GM19455 (cell line): ENCODE data around the gene MYO1D.

ENCODE experiments used
- ATAC-seq: cut with Tn5 transposase; IDR thresholded peaks from one replicate; pipeline ENCODE4 v1.9.1; 2021; ENCODE audit not compliant: unreplicated experiment

The MYO1D gene

DNA sequence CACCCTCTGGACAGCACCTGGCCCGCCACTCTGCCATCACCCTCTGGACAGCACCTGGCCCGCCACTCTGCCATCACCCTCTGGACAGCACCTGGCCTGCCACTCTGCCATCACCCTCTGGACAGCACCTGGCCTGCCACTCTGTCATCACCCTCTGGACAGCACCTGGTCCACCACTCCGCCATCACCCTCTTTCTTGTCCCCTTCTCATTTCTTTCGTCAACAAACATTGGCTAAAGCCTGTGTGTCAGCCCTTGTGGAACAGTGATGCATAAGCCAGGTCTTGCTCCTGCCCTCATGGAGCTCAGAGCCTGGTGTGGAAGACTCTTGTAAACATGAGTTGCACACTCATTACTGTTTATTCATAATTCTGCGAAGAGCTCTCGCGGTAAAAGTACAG is 358.9 kb downstream of the MYO1D start:
- ATAC-seq: no peak

DNA sequence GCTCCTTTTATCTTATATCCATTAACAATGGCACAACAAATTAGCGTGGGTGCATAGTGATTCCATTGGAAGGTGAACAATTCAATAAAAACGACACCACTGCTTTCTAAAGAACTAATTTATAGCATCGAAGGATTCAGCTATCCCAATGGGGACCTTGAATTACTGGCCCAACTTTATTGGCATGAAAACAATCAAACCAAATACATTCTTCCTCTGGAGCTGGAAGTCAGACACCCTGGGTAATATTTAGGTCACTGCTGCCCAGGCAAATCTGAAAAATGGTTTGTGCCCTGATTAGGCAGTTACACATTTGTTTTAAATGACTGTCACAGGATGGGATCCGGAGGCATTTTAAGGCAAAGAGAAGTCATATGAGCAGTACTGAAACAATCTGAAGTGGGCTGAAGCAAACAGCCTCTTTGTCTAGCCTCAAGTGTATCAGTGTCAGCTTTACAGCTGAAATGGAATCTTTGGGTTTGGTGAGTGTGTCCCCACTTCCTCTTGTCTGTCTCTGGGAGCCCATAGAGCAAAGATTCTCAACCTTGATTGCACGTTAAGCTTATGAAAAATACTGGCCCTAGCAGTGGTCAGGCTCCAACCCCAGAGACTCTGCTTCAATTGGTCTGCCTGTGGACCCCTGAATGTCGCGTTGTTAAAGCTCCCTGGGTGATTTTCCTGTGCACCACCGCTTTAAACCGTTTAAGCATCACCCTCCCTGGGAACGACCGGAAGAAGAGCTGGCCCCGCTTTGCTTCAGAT is 359.8 kb downstream of the MYO1D start:
- ATAC-seq: no peak

DNA sequence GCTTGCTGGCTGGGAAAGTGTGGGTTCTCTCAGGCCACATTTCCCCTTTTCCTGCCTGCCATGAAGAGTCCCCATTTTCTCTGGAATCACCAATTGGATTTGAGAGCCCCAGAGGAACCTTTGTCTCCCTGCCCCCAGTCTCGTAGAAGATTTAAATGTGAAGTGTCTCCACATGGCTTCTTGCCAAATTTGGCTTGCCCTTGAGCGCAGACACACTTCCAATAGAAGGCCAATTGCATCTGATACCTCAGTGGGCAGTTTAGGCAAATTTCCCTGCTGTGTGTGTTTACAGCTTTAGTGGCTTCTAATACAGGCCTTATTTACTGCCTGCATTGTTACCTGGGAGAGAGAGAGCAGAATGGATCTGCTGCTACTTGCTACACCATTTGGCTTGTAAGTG is 360.5 kb downstream of the MYO1D start:
- no peak for ATAC-seq

DNA sequence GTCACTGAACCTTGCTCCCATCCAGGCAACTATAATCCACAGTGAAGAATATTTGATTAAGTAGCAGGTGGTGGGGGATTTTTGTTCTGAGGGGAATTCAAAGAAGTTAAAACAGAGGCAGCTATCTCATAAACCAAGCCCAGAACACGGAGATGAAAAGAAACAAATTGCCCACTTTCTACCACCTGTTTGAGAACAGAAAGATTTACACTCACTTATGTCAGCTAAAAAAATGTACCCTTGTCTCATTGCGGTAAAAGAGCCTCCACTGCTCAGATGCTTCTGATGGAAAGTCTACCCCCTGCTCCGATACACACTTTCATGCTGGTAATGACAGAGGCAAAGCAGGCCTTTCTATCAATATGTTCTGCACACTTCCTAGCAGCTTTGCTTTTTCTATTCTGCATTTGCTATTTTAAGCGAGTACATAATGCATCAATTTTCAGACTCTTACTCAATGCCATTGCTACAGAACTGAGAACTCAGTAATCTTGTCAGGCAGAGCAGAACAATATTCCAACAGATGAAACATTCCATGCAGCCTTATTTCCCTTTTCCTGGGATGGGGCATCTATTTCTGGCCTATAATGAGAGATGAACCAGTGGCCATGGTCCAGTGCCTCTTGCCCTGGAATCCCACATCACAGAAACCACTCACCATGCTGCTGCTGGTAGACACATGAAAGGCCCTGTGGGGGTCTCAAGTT is 361.1 kb downstream of the MYO1D start:
- no peak for ATAC-seq

DNA sequence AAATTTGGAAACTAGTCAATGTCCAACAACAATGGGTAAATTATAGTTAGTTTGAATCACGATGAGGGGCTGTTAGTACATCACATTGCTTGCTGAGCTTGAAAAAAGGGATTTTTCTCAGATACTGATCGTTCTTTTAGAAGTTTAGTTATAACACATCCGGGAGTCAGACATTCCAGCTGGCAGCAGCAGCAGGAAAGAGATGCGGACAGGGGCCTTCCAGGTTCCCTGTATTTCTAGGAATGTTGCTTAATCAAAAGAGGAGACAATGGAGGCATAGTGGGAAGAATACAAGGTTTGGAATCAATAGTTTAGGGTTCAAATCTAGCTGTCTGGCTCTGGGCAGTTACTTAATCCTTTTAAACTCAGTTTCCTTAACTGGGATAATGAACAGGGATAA is 362.3 kb downstream of the MYO1D start:
- no peak for ATAC-seq

DNA sequence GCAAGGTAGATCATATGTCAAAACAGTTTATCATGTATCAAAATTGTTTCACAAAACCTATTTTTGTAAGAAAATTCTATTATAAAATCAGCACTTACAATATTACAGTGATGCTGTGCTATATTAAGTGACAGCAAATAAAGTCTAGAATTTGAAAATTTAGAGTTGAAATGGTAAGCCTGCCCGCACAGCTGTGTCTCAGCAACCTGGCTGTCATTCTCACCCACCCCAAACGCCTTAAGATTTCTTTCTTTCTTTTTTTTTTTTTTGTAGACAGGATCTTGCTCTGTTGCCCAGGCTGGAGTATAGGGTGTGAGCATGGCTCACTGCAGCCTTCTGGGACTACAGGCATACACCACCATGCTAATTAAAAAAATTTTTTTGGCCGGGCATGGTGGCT is 363.3 kb downstream of the MYO1D start:
- no peak for ATAC-seq

DNA sequence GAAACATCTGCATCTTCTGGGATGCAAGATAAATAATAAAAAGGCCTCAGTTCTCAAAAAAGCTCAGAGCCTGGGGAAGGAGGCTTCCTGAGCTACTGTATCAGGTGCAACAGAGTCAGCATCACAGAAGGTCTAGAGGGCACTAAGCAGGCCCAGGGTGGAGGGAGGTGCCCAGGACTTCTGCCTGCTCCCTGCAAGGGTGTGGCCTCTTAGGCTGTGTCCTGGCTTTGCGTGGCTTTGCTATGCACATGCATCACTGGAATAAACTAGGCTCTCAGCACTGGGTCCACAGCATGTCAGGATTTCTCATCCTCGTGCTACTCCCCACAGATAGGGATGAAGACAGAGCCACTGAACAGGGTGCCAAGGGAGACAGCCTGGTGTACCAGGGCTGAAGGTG is 364.6 kb downstream of the MYO1D start:
- no peak for ATAC-seq

DNA sequence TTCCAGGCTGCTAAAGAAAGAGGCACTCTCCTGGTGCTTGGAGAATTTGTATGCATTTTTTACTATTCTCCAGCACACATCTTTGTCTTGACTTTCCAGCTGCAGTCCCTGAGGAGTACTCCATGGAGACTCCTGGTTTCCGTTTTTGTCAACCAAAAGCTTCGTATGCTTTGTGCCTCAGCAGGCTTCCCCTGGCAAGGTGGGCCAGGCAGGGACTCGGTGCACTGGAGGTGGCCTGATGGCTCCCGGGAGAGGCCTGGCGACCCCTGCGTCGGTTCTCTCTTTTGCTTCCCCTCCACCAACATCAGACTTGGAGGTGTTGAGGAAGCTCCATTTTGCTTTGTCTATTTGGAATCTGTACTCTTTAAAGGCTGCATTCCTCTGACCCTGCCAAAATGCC is 366.5 kb downstream of the MYO1D start:
- no peak for ATAC-seq

DNA sequence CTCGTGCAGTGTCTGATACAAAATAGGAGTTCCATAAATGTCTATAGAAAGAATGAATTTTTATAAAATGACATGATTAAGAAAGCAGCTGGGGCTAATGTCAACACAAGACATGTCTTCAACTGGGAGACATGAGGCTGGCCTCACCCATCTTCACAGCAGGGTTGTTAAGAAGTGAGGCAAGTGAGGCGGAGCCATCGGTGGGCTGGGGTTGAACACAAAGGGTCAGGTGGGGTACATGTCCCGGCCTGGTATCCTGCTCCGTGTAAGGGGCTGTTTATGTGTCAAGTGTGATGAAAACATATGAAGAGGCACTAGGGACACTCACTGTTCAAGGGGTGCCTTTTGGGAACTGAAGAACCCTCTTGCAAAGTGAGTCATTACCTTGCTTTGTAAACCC is 368.0 kb downstream of the MYO1D start:
- ATAC-seq: no peak

DNA sequence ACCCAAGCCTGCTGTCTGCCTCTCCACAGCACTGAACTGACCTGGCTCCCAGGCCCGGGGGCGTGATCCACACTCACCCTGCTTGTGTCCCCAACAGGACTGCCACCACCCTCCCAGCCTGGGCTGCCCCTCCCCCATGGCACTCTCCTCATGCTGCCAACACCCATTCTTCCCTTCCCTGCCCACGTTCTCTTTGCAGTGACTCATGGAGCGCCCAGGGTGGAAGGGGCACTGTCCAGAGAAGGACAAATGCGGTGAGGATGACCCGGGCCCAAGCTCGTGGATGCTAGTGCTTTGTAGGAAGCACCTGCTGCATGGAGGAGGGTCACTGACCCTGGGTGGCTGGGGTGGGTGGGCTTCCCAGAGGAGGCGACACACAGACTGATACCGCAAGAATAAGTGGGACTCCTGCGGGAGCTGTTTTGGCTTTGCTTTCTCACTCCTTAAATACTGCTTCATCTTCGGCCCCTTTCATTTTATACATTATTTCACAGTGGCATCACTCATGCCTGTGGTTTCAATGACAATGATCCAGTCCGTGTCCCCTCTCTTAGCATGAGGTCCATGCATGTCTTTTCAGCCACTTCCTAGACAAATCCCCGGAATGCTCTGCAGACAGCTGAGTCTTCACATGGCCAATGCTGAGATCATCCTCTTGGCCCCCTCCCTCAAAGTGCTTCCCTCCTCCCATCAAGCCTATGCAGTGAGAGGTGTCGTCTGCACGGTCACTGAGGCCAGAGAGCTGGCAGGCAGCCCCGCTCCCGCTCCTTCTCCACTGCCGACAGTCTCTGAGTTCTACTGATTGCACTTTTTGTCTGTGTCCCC is 372.5 kb downstream of the MYO1D start:
- ATAC-seq: no peak

DNA sequence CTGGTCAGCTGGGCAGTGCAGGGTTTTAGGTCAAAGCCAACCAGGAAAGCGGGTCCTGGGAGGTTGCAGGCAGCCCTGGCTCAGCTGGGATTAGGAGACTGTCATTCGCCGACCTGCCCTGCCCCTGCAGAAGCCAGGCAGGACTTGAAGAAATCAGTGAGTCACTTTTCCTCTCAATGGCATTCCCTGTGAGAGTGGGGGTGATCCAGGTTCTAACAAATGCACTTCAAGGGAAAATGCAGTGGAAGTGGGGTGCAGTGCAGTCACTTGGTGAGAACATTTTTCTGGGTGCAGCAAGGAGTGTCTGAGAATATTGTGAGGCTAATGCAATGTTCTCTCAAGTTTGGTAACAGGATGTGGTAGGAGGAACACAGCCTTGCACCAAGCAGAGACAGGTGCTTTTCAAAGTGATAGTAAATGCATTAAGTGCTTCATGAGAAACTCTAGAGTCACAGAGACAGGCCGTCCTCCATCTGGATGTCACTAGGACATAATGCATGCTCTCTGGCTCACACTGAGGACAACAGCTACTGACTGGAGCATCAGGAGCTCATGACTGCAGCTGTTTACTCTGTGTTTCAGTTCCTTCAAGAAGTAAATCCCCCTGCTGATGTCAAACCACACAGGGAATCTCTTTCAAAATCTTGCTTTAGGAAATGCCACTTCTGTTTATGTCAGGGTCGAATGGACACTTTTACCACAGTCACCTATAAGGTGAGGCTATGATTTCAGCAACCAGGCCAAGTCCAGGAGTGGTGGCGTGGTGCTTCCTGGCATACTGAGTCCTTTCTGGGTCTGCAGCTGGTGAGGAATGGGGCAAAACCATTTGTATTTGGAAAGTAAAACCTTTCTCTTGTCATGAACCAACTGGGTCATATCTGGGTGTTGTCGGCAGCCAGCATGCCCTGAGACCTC is 373.4 kb downstream of the MYO1D start:
- peak; percentile 88 for ATAC-seq

DNA sequence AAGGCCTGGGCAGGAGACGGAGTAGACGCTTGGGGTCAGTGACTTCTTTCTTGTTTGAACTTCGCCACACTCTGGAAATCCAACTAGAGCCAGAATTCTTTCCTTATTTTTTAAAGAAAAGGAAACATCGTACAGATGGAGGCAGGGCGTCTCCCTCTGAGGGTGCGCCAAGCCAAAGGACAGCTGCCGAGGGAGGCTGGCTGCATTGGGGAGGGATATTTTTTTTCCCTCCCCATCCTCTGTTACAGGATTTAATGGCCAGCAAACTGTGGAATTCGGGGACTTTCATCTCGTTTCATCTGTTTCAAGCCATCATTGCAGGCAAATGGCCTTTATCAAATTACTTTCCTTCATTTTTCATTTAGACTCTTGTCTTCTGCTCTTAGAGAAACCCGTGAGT is 374.2 kb downstream of the MYO1D start:
- no peak for ATAC-seq

DNA sequence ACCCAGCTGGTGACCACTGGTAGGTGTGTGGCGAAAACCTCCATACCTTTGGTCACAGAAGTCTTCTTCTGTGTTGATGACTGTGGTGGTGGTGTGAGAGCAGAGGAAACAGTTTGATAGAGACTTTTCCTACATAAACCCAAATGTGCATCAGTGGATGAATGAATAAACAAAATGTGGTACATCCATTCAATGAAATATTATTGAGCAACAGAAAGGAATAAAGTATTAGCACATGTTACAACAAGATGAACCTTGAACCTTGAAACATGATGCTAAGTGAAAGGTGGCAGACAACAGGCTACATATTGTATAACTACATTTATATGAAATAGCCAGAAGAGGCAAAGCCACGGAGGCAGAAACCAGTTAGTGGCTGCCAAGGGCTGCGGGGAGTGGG is 374.9 kb downstream of the MYO1D start:
- no peak for ATAC-seq

DNA sequence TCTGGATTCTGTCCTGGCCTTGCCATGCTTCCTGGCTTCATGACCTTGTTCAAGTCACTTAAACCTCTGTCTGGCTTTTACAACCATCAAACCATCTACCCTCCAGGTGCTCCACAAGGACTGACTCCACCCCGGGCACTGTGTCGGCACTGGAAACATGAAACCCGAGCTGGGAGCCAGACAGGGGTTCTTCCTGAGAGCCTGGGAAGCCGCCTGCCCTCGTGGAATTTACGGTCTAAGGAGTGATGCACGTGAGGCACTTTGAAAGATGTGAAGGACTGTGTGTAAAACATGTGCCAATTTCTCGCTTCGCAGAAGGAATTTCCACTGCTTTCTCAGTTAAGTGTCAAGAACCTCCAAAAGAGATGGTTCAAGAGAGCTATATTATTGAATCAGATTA is 378.5 kb downstream of the MYO1D start:
- ATAC-seq: no peak

DNA sequence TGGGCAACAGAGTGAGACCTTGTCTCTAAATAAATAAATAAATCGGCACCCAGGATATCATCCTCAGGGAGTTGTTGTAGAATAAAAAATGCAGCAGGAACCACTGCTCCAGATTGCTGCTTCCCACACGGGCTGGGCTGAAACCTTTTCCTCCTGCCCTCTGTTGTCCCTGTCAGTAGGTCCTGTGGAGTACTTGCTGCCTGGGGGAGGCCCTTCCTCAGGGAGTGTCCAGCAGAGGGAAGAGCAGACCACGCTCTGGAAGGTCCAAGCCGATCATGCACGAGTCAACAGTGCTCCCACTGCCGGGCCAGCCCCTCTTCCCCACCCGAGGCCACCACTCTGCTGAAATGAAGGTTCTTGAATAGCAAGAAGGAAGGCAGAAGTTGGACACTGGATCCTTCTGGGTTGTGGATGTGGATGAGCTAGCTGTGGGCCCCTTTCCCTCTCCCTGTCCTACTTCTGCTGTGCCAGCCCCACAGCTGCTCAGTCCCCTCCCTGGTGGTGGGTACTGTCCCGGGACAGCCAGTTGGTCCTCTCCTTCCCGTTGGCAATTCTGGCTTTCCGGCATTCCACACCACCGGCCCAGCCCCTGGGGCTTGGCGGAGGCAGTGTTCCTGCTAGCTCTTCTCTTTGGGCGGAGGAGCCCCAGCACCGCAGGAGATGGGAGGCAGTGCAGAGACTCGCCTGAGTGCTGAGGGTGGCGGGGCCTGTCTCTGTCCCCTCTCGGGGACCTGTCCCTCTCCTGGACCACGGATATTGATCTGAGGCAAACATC is 379.3 kb downstream of the MYO1D start:
- no peak for ATAC-seq

DNA sequence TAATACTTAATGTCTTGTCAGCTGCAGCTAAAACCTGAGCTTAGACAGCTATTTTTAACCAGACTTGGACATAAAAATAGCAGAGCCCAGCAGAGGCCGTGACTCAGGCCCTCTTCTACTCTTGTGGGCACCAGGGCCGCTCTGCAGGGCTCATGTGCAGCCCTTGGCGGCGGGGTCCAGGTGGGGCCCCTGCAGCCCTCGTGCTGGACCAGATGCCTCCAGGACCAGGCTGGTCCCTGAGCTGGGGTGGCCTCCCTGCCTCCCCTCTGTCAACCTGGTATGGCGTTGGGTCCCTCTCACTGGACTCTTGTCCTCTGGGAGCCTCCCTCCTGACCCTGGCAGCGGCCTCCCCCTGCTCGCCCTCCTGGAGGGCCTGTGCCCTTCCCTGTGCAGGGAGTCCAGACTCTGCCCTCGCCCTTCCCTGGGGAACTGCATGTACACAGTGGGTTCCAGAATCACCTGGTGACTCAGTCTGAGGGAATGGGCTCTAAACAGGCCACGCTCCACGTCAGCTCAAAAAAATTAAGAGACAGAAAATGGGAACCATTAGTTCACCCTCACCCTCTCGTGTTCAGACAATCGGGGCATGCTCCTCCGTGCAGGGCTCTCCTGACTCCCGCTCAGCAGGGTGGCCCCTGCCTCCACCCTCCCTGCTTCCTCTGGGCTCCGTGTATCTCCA is 380.4 kb downstream of the MYO1D start:
- ATAC-seq: no peak

DNA sequence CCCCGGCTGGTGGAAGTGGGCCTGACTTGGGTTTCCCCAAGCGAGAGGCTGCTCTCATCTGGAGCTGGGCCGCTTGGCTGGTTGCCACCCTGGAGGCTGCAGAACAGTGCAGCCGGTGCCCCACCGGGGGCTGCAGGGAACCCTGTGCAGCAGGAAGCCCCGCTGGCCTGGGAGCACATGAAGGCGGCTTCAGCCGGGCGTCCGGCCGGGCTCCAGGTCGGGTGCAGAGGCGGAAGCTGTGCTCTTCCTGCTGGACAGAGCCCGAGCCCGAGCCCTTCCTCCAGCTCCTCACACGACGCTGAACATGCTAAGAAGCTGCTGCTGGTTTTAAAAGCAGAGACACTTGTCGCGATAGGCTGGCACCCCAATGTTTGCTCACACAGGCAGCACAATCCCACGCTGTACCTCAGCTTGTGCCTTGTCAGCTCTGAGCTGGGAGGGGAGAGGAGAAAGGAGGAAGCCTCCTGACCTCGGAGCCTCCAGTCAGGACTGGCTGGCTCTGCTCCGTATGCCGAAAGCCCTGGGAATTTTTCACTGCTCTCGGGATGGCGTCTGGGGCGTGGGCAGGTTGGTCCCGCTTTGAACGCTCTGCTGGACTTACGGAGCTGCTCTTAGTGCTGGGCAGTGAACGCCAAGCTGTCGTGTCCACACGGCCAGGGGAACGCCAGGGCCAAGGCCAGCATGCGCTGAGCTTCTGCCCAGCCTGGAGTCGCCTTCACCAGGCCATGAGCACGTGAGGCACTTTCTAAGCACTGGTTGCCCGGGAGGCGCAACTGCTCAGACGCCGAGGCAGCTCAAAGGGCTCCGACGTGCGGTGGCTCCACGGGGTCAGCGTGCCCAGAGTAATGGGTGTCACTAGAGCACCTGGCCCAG is 381.3 kb downstream of the MYO1D start:
- no peak for ATAC-seq

DNA sequence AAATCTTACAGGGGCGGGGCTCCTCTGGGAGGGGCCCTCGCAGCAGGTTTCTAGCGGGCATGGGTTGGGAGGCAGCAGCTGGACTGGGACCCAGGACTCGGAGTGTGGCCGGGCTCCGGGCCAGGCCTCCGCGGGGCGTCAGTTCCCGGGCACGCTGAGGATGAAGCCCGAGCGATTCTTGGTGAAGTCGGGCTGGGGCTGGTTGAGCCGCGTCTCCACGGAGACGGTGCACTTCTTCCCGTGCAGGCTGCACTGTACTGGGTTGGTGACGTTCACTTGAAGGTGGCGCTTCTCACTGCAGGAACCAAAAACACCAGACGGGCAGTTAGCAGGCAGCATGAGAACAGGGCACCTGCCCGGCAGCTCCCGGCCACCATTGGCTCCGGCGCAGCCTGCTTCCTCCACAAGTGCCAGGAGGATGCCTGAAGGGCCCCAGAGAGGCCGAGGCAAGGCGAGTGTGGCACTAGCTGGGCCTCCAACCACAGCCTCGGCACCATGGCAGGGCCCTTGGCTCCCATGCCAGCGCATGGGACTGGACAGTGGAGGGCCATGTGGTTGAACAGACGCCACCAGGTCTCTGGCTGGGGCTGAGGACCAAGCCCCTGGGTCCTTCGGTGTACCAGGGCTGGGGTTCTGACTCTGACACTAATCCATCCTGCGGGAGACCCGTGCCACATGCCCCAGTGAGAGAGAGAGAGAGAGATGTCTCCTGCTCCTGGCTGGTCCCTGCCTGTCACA is 382.1 kb downstream of the MYO1D start:
- ATAC-seq: no peak
